Osteoblast (primary cell): ENCODE results near the gene FAM50B. TPM values are rescaled to one million over a fixed set of nuclear protein-coding genes. Genes with fewer than 3 reads are reported as not detected.

ENCODE experiments used
- DNase-seq: peaks from one replicate; pipeline ENCODE4 v3.0.0; 2011; ENCODE audit warnings: low spot score, mixed read lengths; ENCODE audit not compliant: insufficient read length; ENCODE audit errors: missing footprints
- H2AFZ ChIP-seq: 2 replicates; pipeline ENCODE4 v1.6.0; 2011; ENCODE audit warnings: mild to moderate bottlenecking, low read length
- H3K27ac ChIP-seq: 2 replicates; pipeline ENCODE4 v1.5.1; 2011; ENCODE audit warnings: mild to moderate bottlenecking, low read depth, low read length, moderate library complexity
- H3K27me3 ChIP-seq: 2 replicates; pipeline ENCODE4 v1.6.0; 2012; ENCODE audit warnings: mild to moderate bottlenecking, control low read depth, inconsistent platforms, low read length, moderate library complexity; ENCODE audit not compliant: insufficient read depth
- H3K36me3 ChIP-seq: 2 replicates; pipeline ENCODE4 v1.5.1; 2011; ENCODE audit warnings: mild to moderate bottlenecking, low read length, control low read depth, moderate library complexity; ENCODE audit not compliant: insufficient read depth
- H3K4me1 ChIP-seq: 2 replicates; pipeline ENCODE4 v1.5.1; 2011; ENCODE audit warnings: mild to moderate bottlenecking, low read length, control low read depth, moderate library complexity; ENCODE audit not compliant: insufficient read depth
- H3K4me2 ChIP-seq: 2 replicates; pipeline ENCODE4 v1.6.0; 2011; ENCODE audit warnings: mild to moderate bottlenecking, low read length; ENCODE audit not compliant: insufficient read depth
- H3K4me3 ChIP-seq: fragments of 200-600 bp; sonication (generic); 3 replicates; pipeline ENCODE4 v1.5.1; 2012; ENCODE audit warnings: mild to moderate bottlenecking, low read length, inconsistent platforms; ENCODE audit not compliant: insufficient read depth
- H3K79me2 ChIP-seq: 2 replicates; pipeline ENCODE4 v1.6.0; 2012; ENCODE audit warnings: mild to moderate bottlenecking, low read length, control low read depth, inconsistent platforms; ENCODE audit not compliant: insufficient read depth
- H3K9me3 ChIP-seq: 2 replicates; pipeline ENCODE4 v1.5.1; 2011; ENCODE audit warnings: low read depth, low read length, control low read depth
- H4K20me1 ChIP-seq: 2 replicates; pipeline ENCODE4 v1.6.0; 2012; ENCODE audit warnings: mild to moderate bottlenecking, low read length, control low read depth; ENCODE audit not compliant: insufficient read depth
- total RNA-seq: library from RNA; depleted of rRNA; stranded (reverse); fragments of >200 nt; gene quantifications from 2 replicates; pipeline ENCODE4 v1.2.3, GENCODE V29; 2012
- TF ChIP-seq, protein P1 (sequence below): IDR thresholded peaks from 2 replicates; pipeline ENCODE4 v1.5.1; 2011; ENCODE audit warnings: mild to moderate bottlenecking, low read depth, low read length, moderate library complexity; ENCODE audit errors: extremely low read depth

The FAM50B gene
- total RNA-seq, 1 donor, result 8.0 TPM

DNA sequence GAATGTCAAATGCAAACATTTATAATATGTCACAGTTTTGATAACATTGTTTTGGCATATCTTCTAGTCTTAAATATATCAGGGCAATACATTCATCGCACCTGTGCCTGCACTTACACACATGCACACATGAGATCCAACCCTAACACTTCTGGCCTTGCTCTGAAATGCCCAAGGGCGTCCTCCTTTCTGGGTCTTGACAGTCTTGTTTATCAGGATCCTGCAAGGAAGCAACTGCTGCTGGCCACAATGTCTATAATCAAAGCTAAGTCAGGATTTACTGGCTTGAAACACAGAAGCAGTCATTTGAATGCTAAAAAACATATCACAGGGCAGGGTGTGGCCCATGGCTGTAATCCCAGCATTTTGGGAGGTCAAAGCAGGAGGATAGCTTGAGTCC, 32.9 kb upstream of the FAM50B start:
- H3K9me3 ChIP-seq, result no peaks in the 10 kb centered on the region
- no peaks in the 10 kb centered on the region for H4K20me1 ChIP-seq
- TF ChIP-seq, protein P1, sequence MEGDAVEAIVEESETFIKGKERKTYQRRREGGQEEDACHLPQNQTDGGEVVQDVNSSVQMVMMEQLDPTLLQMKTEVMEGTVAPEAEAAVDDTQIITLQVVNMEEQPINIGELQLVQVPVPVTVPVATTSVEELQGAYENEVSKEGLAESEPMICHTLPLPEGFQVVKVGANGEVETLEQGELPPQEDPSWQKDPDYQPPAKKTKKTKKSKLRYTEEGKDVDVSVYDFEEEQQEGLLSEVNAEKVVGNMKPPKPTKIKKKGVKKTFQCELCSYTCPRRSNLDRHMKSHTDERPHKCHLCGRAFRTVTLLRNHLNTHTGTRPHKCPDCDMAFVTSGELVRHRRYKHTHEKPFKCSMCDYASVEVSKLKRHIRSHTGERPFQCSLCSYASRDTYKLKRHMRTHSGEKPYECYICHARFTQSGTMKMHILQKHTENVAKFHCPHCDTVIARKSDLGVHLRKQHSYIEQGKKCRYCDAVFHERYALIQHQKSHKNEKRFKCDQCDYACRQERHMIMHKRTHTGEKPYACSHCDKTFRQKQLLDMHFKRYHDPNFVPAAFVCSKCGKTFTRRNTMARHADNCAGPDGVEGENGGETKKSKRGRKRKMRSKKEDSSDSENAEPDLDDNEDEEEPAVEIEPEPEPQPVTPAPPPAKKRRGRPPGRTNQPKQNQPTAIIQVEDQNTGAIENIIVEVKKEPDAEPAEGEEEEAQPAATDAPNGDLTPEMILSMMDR, result no peak
- H3K79me2 ChIP-seq, result no peaks in the 10 kb centered on the region
- H2AFZ ChIP-seq, result no peak overlapping the region
- H3K4me3 ChIP-seq, result no peak overlapping the region
- no peaks in the 10 kb centered on the region for H3K27me3 ChIP-seq
- no peak overlapping the region for H3K4me2 ChIP-seq
- no peak overlapping the region for H3K27ac ChIP-seq
- no peak for DNase-seq
- no peaks in the 10 kb centered on the region for H3K36me3 ChIP-seq
- peaks cover 8% of the 10 kb centered on the region for H3K4me1 ChIP-seq

DNA sequence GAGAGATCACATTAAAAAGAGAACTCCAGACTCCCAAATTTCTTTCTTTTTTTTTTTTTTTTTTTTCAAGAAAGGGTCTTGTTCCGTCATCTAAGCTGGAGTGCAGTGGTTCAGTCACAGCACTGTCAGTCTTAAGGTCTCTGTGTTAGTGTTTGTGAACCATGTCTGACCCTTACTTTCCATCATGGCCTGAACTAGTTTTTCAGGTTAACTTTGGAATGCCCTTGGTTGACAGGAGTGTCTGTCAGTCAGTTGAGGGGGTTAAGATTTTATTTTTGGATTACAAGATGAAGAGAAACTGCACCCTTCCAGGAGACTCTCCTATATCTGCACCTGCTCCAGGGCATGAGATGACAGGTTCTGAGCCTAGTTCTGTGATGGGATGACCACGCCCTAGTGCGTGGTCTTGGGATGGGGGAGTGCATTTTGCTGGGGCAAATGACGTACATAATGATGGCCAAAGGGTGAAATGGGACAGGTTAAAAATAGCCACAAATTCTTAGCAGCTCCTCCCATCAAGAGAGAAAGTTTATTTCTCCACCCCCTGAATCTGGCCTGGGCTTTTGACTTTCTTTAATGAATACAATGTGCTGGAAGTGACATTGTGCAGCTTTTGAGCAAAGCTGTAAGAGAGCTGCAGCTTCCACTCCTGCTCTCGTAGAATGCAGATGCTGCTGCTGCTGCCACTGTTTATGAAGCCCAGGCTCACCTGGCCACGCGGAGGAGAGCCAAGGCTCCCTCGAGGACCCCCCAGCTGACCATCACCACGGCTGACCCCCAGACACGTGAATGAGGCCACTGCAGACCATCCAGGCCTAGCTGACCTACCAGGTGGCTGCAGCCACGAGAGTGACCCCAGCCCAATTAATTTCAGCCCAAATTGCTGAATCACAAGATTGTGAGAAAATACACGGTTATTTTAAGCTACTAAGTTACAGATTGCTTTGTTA, 29.7 kb upstream of the FAM50B start:
- DNase-seq, result no peak
- Histone ChIP-seq H3K9me3 (no peaks in the 10 kb centered on the region), H3K36me3 (no peaks in the 10 kb centered on the region), H3K4me1 (peaks cover 14% of the 10 kb centered on the region), H4K20me1 (no peaks in the 10 kb centered on the region), H3K27ac (no peak overlapping the region), H2AFZ (no peak overlapping the region), H3K79me2 (no peaks in the 10 kb centered on the region), H3K4me2 (no peak overlapping the region), H3K4me3 (no peak overlapping the region), H3K27me3 (no peaks in the 10 kb centered on the region)
- TF ChIP-seq, protein P1, result no peak

DNA sequence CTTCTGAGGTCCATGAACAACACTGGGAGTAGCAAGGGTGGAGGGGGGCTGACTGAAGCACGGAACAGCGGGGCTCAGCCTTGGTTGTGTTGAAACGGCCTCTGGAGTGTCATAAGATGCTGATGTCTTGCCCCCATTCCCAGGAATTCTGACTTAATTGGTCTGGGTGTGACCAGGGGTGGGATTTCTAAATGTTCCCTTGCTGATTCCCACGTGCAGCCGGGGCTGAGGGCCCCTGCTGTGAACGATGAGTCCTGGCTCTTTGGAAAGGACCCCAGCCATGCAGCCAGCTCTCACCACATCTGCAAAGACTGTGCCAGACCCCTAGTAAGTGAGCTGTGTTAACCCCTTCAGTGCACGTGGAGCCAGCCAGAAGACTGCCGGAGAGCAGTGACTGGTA, 28.6 kb upstream of the FAM50B start:
- H3K79me2 ChIP-seq, result no peaks in the 10 kb centered on the region
- H2AFZ ChIP-seq, result peak overlapping the region; percentile 5
- H3K4me2 ChIP-seq, result no peak overlapping the region
- no peak overlapping the region for H3K4me3 ChIP-seq
- no peaks in the 10 kb centered on the region for H3K9me3 ChIP-seq
- H3K27ac ChIP-seq, result no peak overlapping the region
- TF ChIP-seq, protein P1, result no peak
- peaks cover 25% of the 10 kb centered on the region for H3K4me1 ChIP-seq
- H4K20me1 ChIP-seq, result no peaks in the 10 kb centered on the region
- H3K36me3 ChIP-seq, result no peaks in the 10 kb centered on the region
- H3K27me3 ChIP-seq, result no peaks in the 10 kb centered on the region
- DNase-seq, result peak; percentile 69

DNA sequence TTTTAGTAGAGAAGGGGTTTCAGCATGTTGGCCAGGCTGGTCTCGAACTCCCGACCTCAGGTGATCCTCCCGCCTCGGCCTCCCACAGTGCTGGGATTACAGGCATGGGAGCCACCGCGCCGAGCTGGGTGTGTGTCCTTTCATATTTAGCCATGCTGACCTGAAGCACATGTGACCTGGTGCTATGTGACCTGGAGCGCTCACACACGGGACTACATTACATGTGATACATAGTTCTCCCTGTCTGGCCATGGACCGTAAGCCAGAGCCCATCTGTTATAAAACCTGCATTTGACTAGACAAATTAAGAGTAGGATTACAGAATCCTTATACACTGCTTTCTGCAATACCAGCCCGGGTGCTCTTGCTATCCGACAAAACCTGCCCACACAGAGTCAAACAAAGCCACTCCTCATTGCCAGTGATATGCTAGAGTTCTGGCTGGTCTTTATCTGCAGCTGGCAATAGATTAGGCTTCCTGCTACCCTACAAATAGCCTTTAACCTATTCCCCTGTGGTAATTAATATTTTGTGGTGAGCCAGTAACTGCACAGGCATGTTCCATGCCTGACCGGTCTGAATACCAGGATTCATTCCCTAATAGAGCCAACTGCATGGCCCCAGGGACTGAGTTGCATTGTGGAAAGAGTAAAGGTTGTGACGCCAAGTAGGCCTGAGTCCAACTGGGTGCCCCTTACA, 26.3 kb upstream of the FAM50B start:
- TF ChIP-seq, protein P1, result no peak
- Histone ChIP-seq H2AFZ (no peak overlapping the region), H3K9me3 (no peaks in the 10 kb centered on the region), H3K4me3 (no peak overlapping the region), H3K4me2 (no peak overlapping the region), H3K36me3 (no peaks in the 10 kb centered on the region), H3K27ac (no peak overlapping the region), H3K27me3 (no peaks in the 10 kb centered on the region), H4K20me1 (no peaks in the 10 kb centered on the region), H3K4me1 (peaks cover 34% of the 10 kb centered on the region), H3K79me2 (no peaks in the 10 kb centered on the region)
- peak; percentile 54 for DNase-seq
